Naive thymus-derived CD4-positive, alpha-beta T cell (primary cell): ENCODE measurements around the gene PKP2. TPM values are rescaled to one million over a fixed set of nuclear protein-coding genes. Genes with fewer than 3 reads are reported as not detected.

Experiments
- ATAC-seq: fragments of 150-1000 bp; cut with Tn5 transposase; 2 replicates; pipeline ENCODE4 v1.10.0; 2021; ENCODE audit warnings: mild to moderate bottlenecking, moderate library complexity
- CTCF ChIA-PET: fragments of 350-600 bp; sonication (Branson Sonifier 250); formaldehyde crosslinking; loops from one replicate; lab custom pipeline; 2021; ENCODE audit warnings: antibody characterized with exemption; lab: Charles Lee
- POLR2A ChIA-PET: fragments of 350-600 bp; sonication (Branson Sonifier 250); formaldehyde crosslinking; loops from one replicate; lab custom pipeline; 2021; ENCODE audit warnings: antibody characterized with exemption, inconsistent platforms; lab: Charles Lee
- DNase-seq, 9 donors: peaks; one replicate each; pipeline versions ENCODE4 v3.0.0 to v3.0.0-alpha.2; 2020 to 2022; ENCODE audit warnings: mixed read lengths in 1 of 9
- H3K27ac ChIP-seq: one replicate; pipeline ENCODE4 v1.7.0; 2013; ENCODE audit warnings: mild to moderate bottlenecking, low read depth, low read length, moderate library complexity
- H3K27me3 ChIP-seq, 2 donors: one replicate each; pipeline ENCODE4 v1.7.0; 2013; ENCODE audit warnings: low read length in 2 of 2, mild to moderate bottlenecking in 2 of 2, moderate library complexity in 2 of 2; ENCODE audit not compliant: control insufficient read depth in 2 of 2, insufficient read depth in 2 of 2
- H3K36me3 ChIP-seq, 3 experiments: 1 replicate in 2 of 3; 2 replicates in 1 of 3; pipeline ENCODE4 v1.7.0; 2013; ENCODE audit warnings: low read length in 3 of 3, mild to moderate bottlenecking in 3 of 3, moderate library complexity in 1 of 3; ENCODE audit not compliant: insufficient read depth in 3 of 3, control insufficient read depth in 2 of 3
- H3K4me1 ChIP-seq, 2 donors: one replicate each; pipeline ENCODE4 v1.7.0; 2013; ENCODE audit warnings: low read length in 2 of 2, mild to moderate bottlenecking in 2 of 2, moderate library complexity in 1 of 2; ENCODE audit not compliant: control insufficient read depth in 2 of 2, insufficient read depth in 2 of 2
- H3K4me3 ChIP-seq: 2 replicates; pipeline ENCODE4 v1.7.0; 2013; ENCODE audit warnings: mild to moderate bottlenecking, low read length
- H3K9me3 ChIP-seq, 3 experiments: 1 replicate in 2 of 3; 2 replicates in 1 of 3; pipeline ENCODE4 v1.7.0; 2013; ENCODE audit warnings: low read length in 3 of 3; ENCODE audit not compliant: control insufficient read depth in 2 of 3
- H3K27ac Mint-ChIP-seq, 9 donors: one replicate each; pipeline ENCODE4 v1.8.0; 2020 to 2022; ENCODE audit warnings: mixed read lengths in 9 of 9, mild to moderate bottlenecking in 8 of 9, moderate library complexity in 5 of 9, inconsistent platforms in 2 of 9
- H3K27me3 Mint-ChIP-seq, 5 donors: one replicate each; pipeline ENCODE4 v1.8.0; 2021 to 2022; ENCODE audit warnings: mixed read lengths in 5 of 5, mild to moderate bottlenecking in 1 of 5
- H3K36me3 Mint-ChIP-seq, 5 donors: one replicate each; pipeline ENCODE4 v1.8.0; 2020 to 2022; ENCODE audit warnings: mixed read lengths in 5 of 5, mild to moderate bottlenecking in 3 of 5, inconsistent platforms in 1 of 5
- H3K4me1 Mint-ChIP-seq, 7 donors: one replicate each; pipeline ENCODE4 v1.8.0; 2020 to 2022; ENCODE audit warnings: mixed read lengths in 7 of 7, mild to moderate bottlenecking in 3 of 7, inconsistent platforms in 1 of 7
- H3K4me3 Mint-ChIP-seq, 10 donors: one replicate each; pipeline ENCODE4 v1.8.0; 2020 to 2022; ENCODE audit warnings: mild to moderate bottlenecking in 10 of 10, mixed read lengths in 10 of 10, moderate library complexity in 6 of 10, inconsistent platforms in 2 of 10
- H3K9me3 Mint-ChIP-seq, 11 donors: one replicate each; pipeline ENCODE4 v1.8.0; 2020 to 2022; ENCODE audit warnings: mixed read lengths in 11 of 11, mild to moderate bottlenecking in 4 of 11, inconsistent platforms in 1 of 11, moderate library complexity in 1 of 11
- intact Hi-C, 2 donors: fragments of 100-400 bp; cut with micrococcal nuclease; formaldehyde crosslinking; loops; one replicate each; pipeline ENCODE4 v1.15.1; 2023
- polyA plus RNA-seq, 2 donors: library from polyadenylated mRNA; unstranded; fragments of 300-500 nt; fragmentation: Illumina TruSeq; gene quantifications; one replicate each; pipeline ENCODE4 v1.2.3, GENCODE V29; 2021
- total RNA-seq, 6 experiments: library from RNA in 5 of 6; stranded (reverse) in 5 of 6; gene quantifications; 1 replicate in 5 of 6; 2 replicates in 1 of 6; pipeline ENCODE4 v1.2.3 and lab custom pipeline; 2021 to 2026

PKP2 gene
- total and polyA plus RNA-seq, 7 experiments from 2014 or later, result 0.16 to 2.0 (median 0.94) TPM; not detected in 1

DNA sequence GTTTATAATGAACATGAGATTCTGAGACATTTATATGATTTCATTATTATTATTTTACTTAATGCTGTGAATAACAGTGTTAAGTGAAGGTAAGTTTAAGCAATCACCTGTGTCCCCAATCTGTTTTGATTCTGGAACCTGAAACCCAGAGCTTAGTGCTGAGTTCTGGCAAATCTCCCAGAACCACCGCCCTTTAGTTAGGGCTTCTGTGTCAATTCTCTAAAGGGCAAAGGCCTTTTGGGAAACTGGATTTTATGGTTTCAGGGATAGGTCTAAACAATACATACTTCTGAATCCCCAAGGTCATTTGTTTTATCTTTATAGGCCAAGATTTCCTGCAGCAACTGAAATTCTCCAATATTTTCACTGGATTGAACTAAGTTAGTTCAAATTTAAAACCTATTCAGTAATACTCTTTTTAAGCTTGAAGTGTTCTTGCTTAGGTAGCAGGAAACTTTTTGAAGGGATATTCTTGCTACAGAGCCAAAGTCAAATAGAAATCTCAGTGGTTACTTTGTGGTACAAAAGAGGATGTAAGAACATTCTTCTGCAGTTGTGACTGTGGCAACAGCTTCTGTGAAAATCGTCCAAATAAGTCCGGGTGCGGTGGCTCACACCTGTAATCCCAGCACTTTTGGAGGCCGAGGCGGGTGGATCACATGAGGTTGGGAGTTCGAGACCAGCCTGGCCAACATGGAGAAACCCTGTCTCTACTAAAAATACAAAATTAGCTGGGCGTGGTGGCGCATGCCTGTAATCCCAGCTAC is 10.0 kb upstream of the PKP2 start:
- Mint-ChIP-seq H3K27me3 (peaks cover 4 to 25% (median 12%) of the 10 kb centered on the region in 5 donors), H3K9me3 (peaks cover 0 to under 1% (median 0%) of the 10 kb centered on the region in 11 donors), H3K36me3 (no peaks in the 10 kb centered on the region), H3K4me3 (no peak overlapping the region), H3K27ac (no peak overlapping the region), H3K4me1 (no peaks in the 10 kb centered on the region)
- intact Hi-C loops, result no loop called here
- Histone ChIP-seq H3K27me3 (no peaks in the 10 kb centered on the region), H3K36me3 (no peaks in the 10 kb centered on the region), H3K4me3 (no peak overlapping the region), H3K4me1 (no peaks in the 10 kb centered on the region), H3K27ac (no peak overlapping the region), H3K9me3 (no peaks in the 10 kb centered on the region)
- POLR2A ChIA-PET, result no interaction called here
- no peak for ATAC-seq
- CTCF ChIA-PET, result no interaction called here
- no peak for DNase-seq

DNA sequence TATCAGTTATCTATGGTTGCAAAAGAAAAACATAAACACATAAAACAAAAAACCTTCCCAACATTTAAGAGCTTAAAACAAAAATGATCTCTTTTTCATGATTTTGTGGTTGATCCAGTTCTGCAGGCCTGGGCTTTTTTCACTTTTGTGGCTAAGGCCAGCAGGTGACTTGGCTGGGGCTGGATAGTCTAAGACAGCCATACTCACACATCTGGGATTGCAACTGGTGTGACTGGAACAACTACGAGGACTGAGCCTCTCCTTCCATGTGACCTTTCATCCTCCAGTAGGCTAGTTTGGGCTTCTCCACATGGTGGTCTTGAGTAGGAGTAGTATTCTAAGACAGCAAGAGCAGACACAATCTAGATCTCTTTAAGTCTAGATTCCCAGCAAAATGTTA is 7.2 kb upstream of the PKP2 start:
- no peaks in the 10 kb centered on the region for H3K36me3 ChIP-seq
- CTCF ChIA-PET, result no interaction called here
- H3K36me3 Mint-ChIP-seq, result no peaks in the 10 kb centered on the region
- POLR2A ChIA-PET, result no interaction called here
- no peaks in the 10 kb centered on the region for H3K9me3 Mint-ChIP-seq
- H3K27ac Mint-ChIP-seq, result no peak overlapping the region
- no peaks in the 10 kb centered on the region for H3K4me1 ChIP-seq
- peaks cover 9 to 40% (median 23%) of the 10 kb centered on the region in 5 donors for H3K27me3 Mint-ChIP-seq
- ATAC-seq, result no peak
- no peak for DNase-seq
- no peak overlapping the region for H3K4me3 ChIP-seq
- H3K27me3 ChIP-seq, result no peaks in the 10 kb centered on the region
- intact Hi-C loops, result no loop called here
- no peak overlapping the region for H3K4me3 Mint-ChIP-seq
- H3K27ac ChIP-seq, result no peak overlapping the region
- H3K9me3 ChIP-seq, result no peaks in the 10 kb centered on the region
- H3K4me1 Mint-ChIP-seq, result peaks cover 0 to 5% (median 0%) of the 10 kb centered on the region in 7 donors

DNA sequence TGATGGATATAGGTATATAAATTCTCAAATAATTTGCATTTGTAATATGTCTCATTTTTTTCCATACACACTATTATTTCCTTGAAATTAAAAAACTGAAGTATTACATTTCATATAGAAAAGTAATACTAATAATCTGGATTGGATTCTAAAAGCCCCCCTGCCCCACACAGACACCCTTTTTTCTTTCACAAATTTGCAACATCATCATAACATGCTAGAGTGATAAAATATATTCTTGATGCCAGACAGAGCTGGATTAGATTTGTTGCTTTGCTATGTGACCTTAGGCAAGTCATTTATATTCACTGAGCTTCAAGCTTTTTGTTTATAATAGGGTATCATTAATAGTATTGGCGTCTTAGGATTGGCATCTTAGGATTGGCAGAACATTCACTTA is 6.7 kb upstream of the PKP2 start:
- no peak overlapping the region for H3K27ac Mint-ChIP-seq
- peaks cover 0 to 7% (median 0%) of the 10 kb centered on the region in 7 donors for H3K4me1 Mint-ChIP-seq
- no peak overlapping the region for H3K4me3 ChIP-seq
- H3K9me3 Mint-ChIP-seq, result no peaks in the 10 kb centered on the region
- no peaks in the 10 kb centered on the region for H3K9me3 ChIP-seq
- no peaks in the 10 kb centered on the region for H3K27me3 ChIP-seq
- no peak overlapping the region for H3K27ac ChIP-seq
- CTCF ChIA-PET, result no interaction called here
- ATAC-seq, result no peak
- POLR2A ChIA-PET, result no interaction called here
- DNase-seq, result no peak
- no peaks in the 10 kb centered on the region for H3K36me3 Mint-ChIP-seq
- H3K4me3 Mint-ChIP-seq, result no peak overlapping the region
- no peaks in the 10 kb centered on the region for H3K36me3 ChIP-seq
- H3K27me3 Mint-ChIP-seq, result peaks cover 13 to 44% (median 28%) of the 10 kb centered on the region in 5 donors
- intact Hi-C loops, result no loop called here
- no peaks in the 10 kb centered on the region for H3K4me1 ChIP-seq

DNA sequence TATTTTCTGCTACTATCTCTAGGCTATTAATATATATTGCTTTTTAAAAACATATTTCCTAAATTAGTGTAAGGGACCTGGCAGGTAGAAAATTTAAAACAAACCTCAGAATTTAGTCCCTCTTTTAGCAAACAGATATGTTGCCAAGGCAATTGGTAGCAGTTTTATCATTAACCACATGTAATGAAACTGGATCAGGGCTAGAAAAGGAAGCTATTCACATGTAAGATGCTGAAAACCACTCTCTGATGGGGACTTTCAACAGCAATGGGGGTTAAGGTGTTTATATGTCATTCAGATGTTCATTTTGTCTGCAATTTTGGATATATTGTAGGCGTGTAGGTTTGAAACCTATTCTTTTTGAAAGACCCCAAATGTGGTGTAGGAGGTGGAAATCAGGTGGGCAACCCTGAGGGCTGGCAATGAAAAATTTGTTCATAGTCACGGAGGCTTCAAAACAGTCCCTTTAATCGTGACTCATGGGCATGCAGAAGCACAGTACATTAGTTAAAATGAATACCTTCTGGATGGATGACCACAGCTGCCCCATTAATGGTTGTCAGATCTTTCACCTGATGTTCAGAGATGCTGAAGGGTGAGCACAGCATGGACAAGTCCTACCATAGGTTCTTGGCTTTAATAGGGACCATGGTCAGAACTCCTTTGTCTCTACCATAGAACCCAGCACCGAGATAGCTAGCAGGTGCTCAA is 5.9 kb upstream of the PKP2 start:
- peaks cover 22 to 48% (median 33%) of the 10 kb centered on the region in 5 donors for H3K27me3 Mint-ChIP-seq
- no peak overlapping the region for H3K4me3 Mint-ChIP-seq
- ChIA-PET POLR2A (no interaction called here), CTCF (no interaction called here)
- H3K4me3 ChIP-seq, result no peak overlapping the region
- H3K4me1 Mint-ChIP-seq, result peaks cover 0 to 7% (median 5%) of the 10 kb centered on the region in 7 donors
- no peaks in the 10 kb centered on the region for H3K27me3 ChIP-seq
- no peaks in the 10 kb centered on the region for H3K36me3 Mint-ChIP-seq
- H3K9me3 ChIP-seq, result no peaks in the 10 kb centered on the region
- H3K27ac Mint-ChIP-seq, result no peak overlapping the region
- no peaks in the 10 kb centered on the region for H3K36me3 ChIP-seq
- ATAC-seq (no peak), DNase-seq (no peak)
- no peaks in the 10 kb centered on the region for H3K4me1 ChIP-seq
- no peaks in the 10 kb centered on the region for H3K9me3 Mint-ChIP-seq
- H3K27ac ChIP-seq, result no peak overlapping the region
- intact Hi-C loops, result no loop called here

DNA sequence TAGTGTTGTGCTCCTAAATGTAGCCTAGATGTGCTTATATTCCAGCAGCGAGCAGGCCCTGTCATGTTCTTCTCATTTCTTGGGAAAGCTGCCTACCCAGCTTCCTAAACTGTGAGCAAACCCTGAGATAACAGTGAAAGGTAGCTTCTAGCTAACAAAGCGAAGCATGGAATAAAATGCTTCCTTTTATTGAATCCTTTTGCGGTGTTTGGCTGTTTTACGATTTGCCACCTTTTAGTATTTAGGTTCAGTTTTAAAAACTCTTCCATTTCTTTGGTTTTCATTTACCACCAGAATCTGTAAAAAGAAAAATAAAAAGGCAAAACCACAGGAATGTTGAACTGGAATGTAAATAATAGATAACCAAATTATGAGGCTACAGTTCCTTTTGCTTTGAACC is 5.0 kb upstream of the PKP2 start:
- Mint-ChIP-seq H3K27me3 (peaks cover 22 to 49% (median 35%) of the 10 kb centered on the region in 5 donors), H3K36me3 (no peaks in the 10 kb centered on the region), H3K27ac (no peak overlapping the region), H3K9me3 (no peaks in the 10 kb centered on the region), H3K4me3 (no peak overlapping the region), H3K4me1 (peaks cover 2 to 12% (median 10%) of the 10 kb centered on the region in 7 donors)
- H3K27ac ChIP-seq, result no peak overlapping the region
- intact Hi-C loops, result no loop called here
- H3K4me3 ChIP-seq, result no peak overlapping the region
- H3K27me3 ChIP-seq, result no peaks in the 10 kb centered on the region
- ChIA-PET POLR2A (no interaction called here), CTCF (no interaction called here)
- ATAC-seq (no peak), DNase-seq (no peak)
- no peaks in the 10 kb centered on the region for H3K9me3 ChIP-seq
- no peaks in the 10 kb centered on the region for H3K36me3 ChIP-seq
- H3K4me1 ChIP-seq, result no peaks in the 10 kb centered on the region

DNA sequence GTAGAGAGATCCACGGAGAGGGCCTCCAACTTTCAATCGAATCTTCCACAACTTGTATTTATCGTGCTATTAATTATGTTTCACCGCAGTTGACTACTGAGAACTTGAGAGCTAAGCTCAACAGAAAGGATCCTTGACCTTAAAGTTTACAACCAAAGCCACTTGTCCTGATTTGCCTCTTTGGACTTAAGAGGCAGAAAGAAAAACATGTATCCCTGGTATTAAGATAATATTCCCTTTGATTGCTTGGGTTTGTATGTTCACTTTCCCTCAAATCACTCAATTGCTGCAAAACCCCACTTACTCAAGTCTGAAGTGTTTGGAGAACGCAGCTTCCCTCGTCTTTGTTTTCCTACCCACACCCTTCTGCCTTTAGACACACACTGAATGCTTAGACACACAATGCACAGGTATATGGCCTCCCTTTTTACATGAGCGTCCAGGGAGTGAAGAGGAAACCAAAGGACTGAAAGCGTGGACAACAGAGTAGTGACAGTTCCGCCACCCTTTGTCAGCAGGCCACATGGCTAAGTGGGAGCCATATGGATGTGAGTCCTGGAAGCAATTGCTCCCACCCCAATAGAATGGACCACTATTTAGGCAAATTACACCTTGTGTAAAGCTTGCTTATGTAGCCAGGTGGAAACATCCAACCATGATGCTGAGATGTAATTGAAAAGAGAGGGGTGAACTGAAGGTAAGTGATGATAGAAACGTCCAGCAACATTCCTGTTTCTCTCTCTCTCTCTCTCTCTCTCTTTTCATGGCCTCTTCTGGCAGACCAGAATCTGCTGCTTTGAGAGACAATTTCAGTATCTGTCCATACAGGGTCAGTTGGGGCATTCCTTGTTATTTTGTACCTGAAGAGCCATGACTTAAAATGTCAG is 1.4 kb upstream of the PKP2 start:
- H3K9me3 Mint-ChIP-seq, result no peaks in the 10 kb centered on the region
- no peaks in the 10 kb centered on the region for H3K4me1 ChIP-seq
- ATAC-seq (no peak), DNase-seq (no peak)
- H3K4me1 Mint-ChIP-seq, result peaks cover 8 to 36% (median 28%) of the 10 kb centered on the region in 7 donors
- H3K4me3 ChIP-seq, result no peak overlapping the region
- H3K27me3 Mint-ChIP-seq, result peaks cover 36 to 63% (median 56%) of the 10 kb centered on the region in 5 donors
- ChIA-PET CTCF (no interaction called here), POLR2A (no interaction called here)
- no peak overlapping the region for H3K27ac ChIP-seq
- peaks cover 0 to 3% (median 0%) of the 10 kb centered on the region in 5 donors for H3K36me3 Mint-ChIP-seq
- H3K27me3 ChIP-seq, result peaks cover 0 to 11% of the 10 kb centered on the region in 2 donors
- peak overlapping the region; percentile 29 to 90 (median 71) for H3K4me3 Mint-ChIP-seq
- H3K9me3 ChIP-seq, result no peaks in the 10 kb centered on the region
- peak overlapping the region in 1 of 9 donors; percentile 21 for H3K27ac Mint-ChIP-seq
- intact Hi-C loops, result no loop called here
- H3K36me3 ChIP-seq, result no peaks in the 10 kb centered on the region
